DMS 273 treated with DMSO at 0.1 percent for 48 hours (cell line): ENCODE measurements around the gene DNAH10.

Experiments
- DNase-seq: peaks from one replicate; lab custom pipeline; 2025; lab: John Stamatoyannopoulos, UW

Gene DNAH10

GRCh38 chr12:123973552-123974341, 211.6 kb downstream of the DNAH10 start:
- DNase-seq, result no peak

DNA sequence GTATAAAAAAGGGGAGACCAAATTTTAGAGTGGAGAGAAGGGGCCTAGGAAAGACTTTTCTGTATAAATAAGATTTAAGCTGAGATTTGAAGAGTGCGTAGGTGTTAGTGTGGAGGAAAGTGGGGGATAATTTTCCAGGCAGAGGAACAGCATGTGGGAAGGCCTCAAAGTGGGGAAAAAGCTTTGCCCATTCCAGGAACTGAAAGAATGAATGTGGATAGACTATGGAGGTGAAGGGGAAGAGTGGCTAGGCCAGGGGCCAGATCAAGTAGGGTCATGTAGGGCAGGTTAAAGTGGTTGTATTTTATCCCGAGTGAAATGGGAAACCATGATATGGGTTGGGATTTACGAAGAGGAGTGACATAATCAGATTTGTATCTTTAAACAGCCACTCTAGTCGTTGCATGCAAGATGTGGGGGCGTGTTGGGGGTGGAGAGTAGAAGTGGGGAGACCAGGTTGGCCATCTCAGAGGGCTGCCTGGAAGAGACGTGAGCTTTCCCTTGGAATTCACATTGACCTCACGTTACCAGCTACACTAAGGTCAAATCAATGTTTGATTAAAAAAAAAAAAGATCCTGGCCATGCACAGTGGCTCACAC, 214.2 kb downstream of the DNAH10 start:
- no peak for DNase-seq

GRCh38 chr12:123979566-123979965, 217.5 kb downstream of the DNAH10 start:
- no peak for DNase-seq

DNA sequence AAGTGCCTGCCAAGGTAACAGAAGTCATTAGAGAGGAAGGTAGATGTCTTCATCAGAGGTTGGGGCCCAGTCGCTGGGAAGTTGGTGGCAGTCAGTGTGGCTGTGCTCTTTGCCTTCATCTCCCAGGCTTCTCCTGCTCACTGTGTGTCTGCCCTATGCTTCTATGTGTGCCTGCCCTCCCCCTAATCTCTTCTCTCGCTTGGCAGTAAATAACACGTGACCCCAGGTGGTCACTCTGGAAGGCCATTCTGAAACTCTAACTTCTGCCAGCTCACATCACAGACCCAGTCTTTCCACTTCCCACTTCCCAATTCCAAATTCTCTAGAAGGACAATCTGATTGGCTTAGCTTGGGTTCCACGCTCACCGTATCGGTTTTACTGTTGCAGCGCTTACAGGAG, 220.2 kb downstream of the DNAH10 start:
- DNase-seq, result no peak

DNA sequence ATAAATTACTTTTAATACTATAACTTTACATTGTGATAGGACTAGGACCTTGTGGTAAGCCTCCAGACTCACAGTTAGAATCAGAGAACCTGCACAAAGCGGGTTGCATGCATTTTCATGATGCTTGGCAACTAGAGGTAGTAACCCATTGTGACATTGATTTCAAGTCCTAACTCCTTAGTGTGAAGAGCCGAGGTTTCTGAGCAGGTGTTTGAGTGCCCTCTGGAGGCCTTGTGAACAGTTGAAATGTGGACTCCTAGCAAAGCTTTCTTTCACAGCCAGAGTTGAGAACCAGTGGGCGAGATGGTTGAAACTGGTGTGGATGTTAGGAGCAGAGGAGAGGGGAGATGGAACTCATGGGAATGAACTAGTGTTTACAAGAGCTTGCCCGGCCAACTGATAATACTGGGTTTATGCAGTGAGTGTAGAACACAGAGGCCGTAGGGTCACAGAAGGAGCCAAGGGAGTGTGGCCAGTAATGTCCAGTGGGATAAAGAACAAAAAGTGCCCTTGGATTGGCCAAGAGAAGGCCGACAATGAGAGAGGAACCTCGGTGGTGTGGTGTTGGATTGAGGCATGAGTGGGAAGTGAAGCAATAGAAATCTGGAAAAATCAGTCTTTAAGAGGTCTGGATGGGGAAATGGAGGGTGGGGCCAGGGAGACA, 221.9 kb downstream of the DNAH10 start:
- no peak for DNase-seq

DNA sequence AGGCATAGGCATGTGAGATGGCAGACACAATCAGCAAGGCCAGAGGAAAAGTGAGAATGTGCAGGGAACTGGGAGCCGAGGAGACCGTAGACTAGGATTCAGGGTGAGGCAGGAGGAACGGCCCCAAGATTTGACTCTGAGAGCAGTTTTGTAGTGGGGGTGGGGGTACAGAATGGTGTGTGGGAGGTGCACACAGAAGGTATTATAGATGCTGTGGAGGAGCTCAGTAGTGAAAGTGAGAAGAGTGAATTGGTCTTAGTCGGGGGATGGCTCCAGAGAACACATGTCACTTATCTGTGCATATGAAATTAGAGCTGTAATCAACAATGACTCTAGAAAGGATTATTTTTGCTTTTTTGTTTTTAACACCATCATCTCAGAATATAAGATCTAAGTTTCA, 222.8 kb downstream of the DNAH10 start:
- no peak for DNase-seq
